ENCODE measurements around the gene CGB5. TPM values are rescaled to one million over a fixed set of nuclear protein-coding genes. Genes with fewer than 3 reads are reported as not detected.
A peak's percentile ranks its signal among the peaks of the same experiment; 100 is the strongest.

The CGB5 gene
- total RNA-seq, 2 experiments from 2014 or later = not detected

- Histone ChIP-seq H3K4me3 (ENCODE audit: low read length) (no peak overlapping the region), H3K4me1 (ENCODE audit: insufficient read depth, low read length) (peaks cover 8% of the 10 kb centered on the region), H3K27ac (ENCODE audit: low read depth in 1 of 2, low read length in 2 of 2) (no peak overlapping the region), H3K36me3 (ENCODE audit: insufficient read depth, low read length) (no peaks in the 10 kb centered on the region), H3K9me3 (ENCODE audit: control insufficient read depth in 1 of 2, insufficient read depth in 1 of 2, low read length in 2 of 2) (peaks cover 0 to 21% of the 10 kb centered on the region in 2 experiments), H3K27me3 (ENCODE audit: control insufficient read depth in 1 of 2, insufficient read depth in 2 of 2, low read length in 2 of 2) (peaks cover 45 to 63% of the 10 kb centered on the region in 2 experiments)
- DNase-seq (no peak), ATAC-seq (ENCODE audit: poor library complexity) (no peak)
- ChIA-PET CTCF (interaction anchor here (2.4 kb wide), 1 partner anchor 28 kb away, joined by 8 read pairs; no protein-coding TSS in a partner anchor), POLR2A (no interaction called here)
- no peak overlapping the region for H3K27ac Mint-ChIP-seq
- intact Hi-C loops (cut with DNase I, micrococcal nuclease) = no loop called here
- no peaks in the 10 kb centered on the region for H3K9me3 Mint-ChIP-seq
- H3K4me1 Mint-ChIP-seq (ENCODE audit: low read depth) = peaks cover 11% of the 10 kb centered on the region
- no peaks in the 10 kb centered on the region for H3K36me3 Mint-ChIP-seq (ENCODE audit: low read depth)
- no peak for TF ChIP-seq CTCF (IDR thresholded peaks at IDR 0.05)
- H3K27me3 Mint-ChIP-seq = peaks cover 85% of the 10 kb centered on the region
- H3K4me3 Mint-ChIP-seq = no peak overlapping the region
Measured at GRCh38 chr19:49070416-49070815, 26.8 kb downstream of the CGB5 start.

- Mint-ChIP-seq H3K4me3 (no peak overlapping the region), H3K27ac (no peak overlapping the region)
- CTCF ChIA-PET = no interaction called here
Measured at GRCh38 chr19:49071860-49072547, 28.4 kb downstream of the CGB5 start.

More at GRCh38 chr19:49071860-49072547, 28.4 kb downstream of the CGB5 start:
- H3K36me3 Mint-ChIP-seq (ENCODE audit: low read depth) = no peaks in the 10 kb centered on the region
- DNase-seq (peak in 5 of 14 experiments; percentile 8 to 47 (median 18)), ATAC-seq (ENCODE audit: poor library complexity) (peak; percentile 14)
- H3K27me3 ChIP-seq (ENCODE audit: control insufficient read depth in 1 of 2, insufficient read depth in 2 of 2, low read length in 2 of 2) = peaks cover 38 to 55% of the 10 kb centered on the region in 2 experiments
- H3K4me1 ChIP-seq (ENCODE audit: insufficient read depth, low read length) = peaks cover 8% of the 10 kb centered on the region
- H3K9me3 ChIP-seq (ENCODE audit: control insufficient read depth in 1 of 2, insufficient read depth in 1 of 2, low read length in 2 of 2) = peaks cover 0 to 21% of the 10 kb centered on the region in 2 experiments
- no peak overlapping the region for H3K27ac ChIP-seq (ENCODE audit: low read depth in 1 of 2, low read length in 2 of 2)
- H3K27me3 Mint-ChIP-seq = peaks cover 80% of the 10 kb centered on the region
- intact Hi-C loops (cut with DNase I, micrococcal nuclease) = no loop called here
- peaks cover 11% of the 10 kb centered on the region for H3K4me1 Mint-ChIP-seq (ENCODE audit: low read depth)
- no peak overlapping the region for H3K4me3 ChIP-seq (ENCODE audit: low read length)
- no peaks in the 10 kb centered on the region for H3K36me3 ChIP-seq (ENCODE audit: insufficient read depth, low read length)
- H3K9me3 Mint-ChIP-seq = no peaks in the 10 kb centered on the region
- POLR2A ChIA-PET = interaction anchor here (1.4 kb wide), 1 partner anchor 15 kb away, joined by 4 read pairs; the partner anchor contains the start of gene CGB7
- TF ChIP-seq CTCF (IDR thresholded peaks at IDR 0.05) = no peak

Measured in CD4-positive, alpha-beta T cell (primary cell).